Measurements from ENCODE around the gene ITSN2. TPM values are rescaled to one million over a fixed set of nuclear protein-coding genes. Genes with fewer than 3 reads are reported as not detected.
"Not testable (repeated sequence)": the region's sequence is repeated elsewhere in the genome, so short reads cannot be mapped to it uniquely, and the experiment has no call there.

ITSN2 gene
- total RNA-seq (2013) = 80.1 TPM
- polyA plus RNA-seq = 10 to 100 TPM; 26.0 to 91.1 (median 40.4) TPM
- polyA minus RNA-seq = 50.2 and 69.6 TPM in 2 replicates
- 171 to 322 (median 284) reads per million in 11 experiments for total RNA-seq

GRCh38 chr2:24360050-24360962 is at the start of gene ITSN2:
ITSN2 (minus strand) TSS chr2:24360536; CDS start chr2:24328082, 32,454 bp downstream.
- H2AFZ ChIP-seq (ENCODE audit: insufficient read depth, low read depth, low read length, poor library complexity, severe bottlenecking) = peak within 1 kb of the TSS; percentile 88
- H3K9ac ChIP-seq (ENCODE audit: insufficient read depth, low read length, poor library complexity, severe bottlenecking) = peak within 1 kb of the TSS; percentile 100
- peaks cover 41 to 59% of the 10 kb centered on the region in 2 donors for H3K4me1 ChIP-seq (ENCODE audit: control insufficient read depth in 1 of 2, insufficient read depth in 2 of 2, low read length in 2 of 2)
- no peak for TF ChIP-seq CTCF (IDR thresholded peaks at IDR 0.05)
- H3K9me3 ChIP-seq (replicated peaks in 1 of 2; ENCODE audit: control insufficient read depth in 1 of 2, insufficient read depth in 1 of 2, low read length in 2 of 2) = no peaks in the 10 kb centered on the region
- peak within 1 kb of the TSS; percentile 72 to 98 (median 97) for H3K4me3 ChIP-seq (replicated peaks in 1 of 3; ENCODE audit: low read depth in 2 of 3, low read length in 3 of 3)
- peaks cover 33% of the 10 kb centered on the region for H4K20me1 ChIP-seq (ENCODE audit: insufficient read depth, low read length)
- H3K9me3 Mint-ChIP-seq = peaks cover 0 to 4% (median 0%) of the 10 kb centered on the region in 7 donors
- intact Hi-C loops (cut with micrococcal nuclease) = no loop called here
- DNase-seq = peak; percentile 77 to 81 (median 78)
- no peaks in the 10 kb centered on the region for H3K27me3 Mint-ChIP-seq (ENCODE audit: low read depth in 3 of 3)
- peak within 1 kb of the TSS; percentile 77 for H3K4me2 ChIP-seq (replicated peaks; ENCODE audit: extremely low read depth, low read length, poor library complexity, severe bottlenecking)
- H3K79me2 ChIP-seq (ENCODE audit: insufficient read depth, low read length) = peaks cover 59% of the 10 kb centered on the region
- H3K36me3 Mint-ChIP-seq = peaks cover 3% of the 10 kb centered on the region in 2 donors
- no peaks in the 10 kb centered on the region for H3K27me3 ChIP-seq (ENCODE audit: control insufficient read depth in 2 of 2, insufficient read depth in 2 of 2, low read length in 2 of 2)
- H3K4me1 Mint-ChIP-seq = peaks cover 59% of the 10 kb centered on the region
- peak within 1 kb of the TSS; percentile 82 to 94 for H3K27ac ChIP-seq (ENCODE audit: low read depth in 1 of 2, low read length in 2 of 2)
- H3K36me3 ChIP-seq (replicated peaks in 1 of 2; ENCODE audit: control insufficient read depth in 1 of 2, insufficient read depth in 2 of 2, low read length in 2 of 2) = no peaks in the 10 kb centered on the region
- H3K27ac Mint-ChIP-seq = peak within 1 kb of the TSS; percentile 84 to 96 (median 94)
- H3K4me3 Mint-ChIP-seq = peak within 1 kb of the TSS; percentile 89 to 91
- under 1% methylated on average over 93 of the region's 96 CpGs for WGBS (ENCODE audit: insufficient coverage)

GRCh38 chr2:24409171-24409570 is 48.8 kb upstream of the ITSN2 start:
- Mint-ChIP-seq H3K9me3 (no peaks in the 10 kb centered on the region), H3K4me3 (no peak overlapping the region), H3K4me1 (no peaks in the 10 kb centered on the region), H3K36me3 (no peaks in the 10 kb centered on the region), H3K27me3 (ENCODE audit: low read depth in 3 of 3) (peaks cover 0 to 15% (median 2%) of the 10 kb centered on the region in 3 donors), H3K27ac (no peak overlapping the region)
- Histone ChIP-seq H3K4me2 (replicated peaks; ENCODE audit: extremely low read depth, low read length, poor library complexity, severe bottlenecking) (no peak overlapping the region), H3K4me1 (ENCODE audit: control insufficient read depth in 1 of 2, insufficient read depth in 2 of 2, low read length in 2 of 2) (no peaks in the 10 kb centered on the region), H4K20me1 (ENCODE audit: insufficient read depth, low read length) (no peaks in the 10 kb centered on the region), H3K79me2 (ENCODE audit: insufficient read depth, low read length) (no peaks in the 10 kb centered on the region), H3K9me3 (replicated peaks in 1 of 2; ENCODE audit: control insufficient read depth in 1 of 2, insufficient read depth in 1 of 2, low read length in 2 of 2) (no peaks in the 10 kb centered on the region), H3K27ac (ENCODE audit: low read depth in 1 of 2, low read length in 2 of 2) (no peak overlapping the region), H3K36me3 (replicated peaks in 1 of 2; ENCODE audit: control insufficient read depth in 1 of 2, insufficient read depth in 2 of 2, low read length in 2 of 2) (no peaks in the 10 kb centered on the region), H3K27me3 (ENCODE audit: control insufficient read depth in 2 of 2, insufficient read depth in 2 of 2, low read length in 2 of 2) (peaks cover 0 to 4% of the 10 kb centered on the region in 2 donors), H3K4me3 (replicated peaks in 1 of 3; ENCODE audit: low read depth in 2 of 3, low read length in 3 of 3) (no peak overlapping the region), H2AFZ (ENCODE audit: insufficient read depth, low read depth, low read length, poor library complexity, severe bottlenecking) (no peak overlapping the region), H3K9ac (ENCODE audit: insufficient read depth, low read length, poor library complexity, severe bottlenecking) (no peak overlapping the region)
- TF ChIP-seq CTCF (IDR thresholded peaks at IDR 0.05) = no peak
- no CpG with 5 or more reads among the region's 5 CpGs for WGBS (ENCODE audit: insufficient coverage)
- intact Hi-C loops (cut with micrococcal nuclease) = no loop called here
- DNase-seq = no peak

GRCh38 chr2:24408704-24409103 is 48.4 kb upstream of the ITSN2 start:
- H3K27ac Mint-ChIP-seq; H3K4me1 ChIP-seq (ENCODE audit: control insufficient read depth in 1 of 2, insufficient read depth in 2 of 2, low read length in 2 of 2); H3K4me3 Mint-ChIP-seq; H4K20me1 ChIP-seq (ENCODE audit: insufficient read depth, low read length); DNase-seq; H3K9me3 Mint-ChIP-seq; H3K9me3 ChIP-seq (replicated peaks in 1 of 2; ENCODE audit: control insufficient read depth in 1 of 2, insufficient read depth in 1 of 2, low read length in 2 of 2); intact Hi-C loops (cut with micrococcal nuclease); H3K27ac ChIP-seq (ENCODE audit: low read depth in 1 of 2, low read length in 2 of 2); H3K4me2 ChIP-seq (replicated peaks; ENCODE audit: extremely low read depth, low read length, poor library complexity, severe bottlenecking); H2AFZ ChIP-seq (ENCODE audit: insufficient read depth, low read depth, low read length, poor library complexity, severe bottlenecking); H3K27me3 ChIP-seq (ENCODE audit: control insufficient read depth in 2 of 2, insufficient read depth in 2 of 2, low read length in 2 of 2); H3K4me3 ChIP-seq (replicated peaks in 1 of 3; ENCODE audit: low read depth in 2 of 3, low read length in 3 of 3); H3K36me3 ChIP-seq (replicated peaks in 1 of 2; ENCODE audit: control insufficient read depth in 1 of 2, insufficient read depth in 2 of 2, low read length in 2 of 2); H3K4me1 Mint-ChIP-seq; H3K36me3 Mint-ChIP-seq; H3K9ac ChIP-seq (ENCODE audit: insufficient read depth, low read length, poor library complexity, severe bottlenecking); H3K79me2 ChIP-seq (ENCODE audit: insufficient read depth, low read length): not testable (repeated sequence)
- 89% methylated on average over 4 of the region's 8 CpGs for WGBS (ENCODE audit: insufficient coverage)
- H3K27me3 Mint-ChIP-seq (ENCODE audit: low read depth in 3 of 3) = peaks cover 3 to 18% (median 6%) of the 10 kb centered on the region in 3 donors
